Activated CD4-positive, alpha-beta T cell treated with anti-CD3 and anti-CD28 coated beads, Interleukin-2, amount 50 U/mL, for 1 hour (primary cell): ENCODE measurements around the gene EPC2.
"Not testable (repeated sequence)": the region's sequence is repeated elsewhere in the genome, so short reads cannot be mapped to it uniquely, and the experiment has no call there.

ENCODE experiments used
- DNase-seq: peaks from one replicate; pipeline ENCODE4 v3.0.0-alpha.2; 2020

Gene EPC2

DNA sequence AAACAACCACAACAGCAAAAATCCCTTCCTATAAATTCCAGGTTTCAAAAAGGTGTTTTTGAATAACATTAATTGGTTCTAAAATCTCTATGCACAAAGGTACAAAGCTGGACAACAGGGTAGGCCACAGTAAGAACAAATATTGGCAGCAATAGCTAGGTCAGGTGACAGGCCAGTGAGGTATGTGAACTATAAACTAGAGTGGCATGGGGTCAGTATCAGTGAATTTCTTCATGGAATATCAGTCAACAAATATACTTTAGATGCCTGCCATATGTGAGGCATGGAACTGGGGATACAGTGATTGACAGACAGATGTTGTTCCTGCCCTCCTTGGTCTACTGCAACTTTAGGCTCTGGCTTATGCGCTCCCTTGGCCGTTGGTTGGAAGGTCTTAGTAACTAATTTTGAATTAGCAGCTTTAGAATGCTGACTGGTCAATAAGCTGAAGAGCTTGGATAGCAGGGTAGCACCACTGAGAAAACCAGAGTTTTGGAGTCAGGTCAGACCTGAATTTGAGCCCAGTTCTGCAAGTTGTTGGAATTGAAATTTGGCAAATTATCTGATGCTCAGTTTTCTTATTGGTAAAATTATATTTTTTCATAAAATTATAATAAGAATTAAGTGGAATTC, 2.3 kb upstream of the EPC2 start:
- DNase-seq, result no peak

DNA sequence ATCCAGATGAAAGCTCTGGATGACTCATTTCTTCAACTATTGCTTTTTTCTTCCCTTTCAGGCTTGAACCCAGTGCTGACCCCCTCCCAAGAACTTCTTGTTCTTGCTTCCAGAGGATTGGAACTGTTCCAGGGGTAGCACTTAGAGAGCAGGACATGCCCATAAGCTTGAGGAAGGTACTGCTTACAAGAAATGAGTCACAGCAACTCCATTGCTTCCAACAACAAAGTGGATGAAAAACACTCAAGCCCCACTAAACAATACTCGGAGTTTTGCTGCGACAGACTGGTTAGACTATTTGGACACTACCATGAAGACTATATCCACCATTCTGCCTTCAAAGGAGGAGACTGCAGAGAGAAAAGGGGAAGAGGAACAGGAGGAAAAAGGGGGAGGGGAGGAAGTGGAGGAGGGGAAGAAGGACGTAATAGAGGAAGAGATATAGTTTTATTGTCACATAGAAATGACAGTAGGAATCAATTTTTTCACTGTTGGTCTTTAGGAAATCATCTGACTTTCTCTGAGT, 1.6 kb upstream of the EPC2 start:
- DNase-seq, result no peak

DNA sequence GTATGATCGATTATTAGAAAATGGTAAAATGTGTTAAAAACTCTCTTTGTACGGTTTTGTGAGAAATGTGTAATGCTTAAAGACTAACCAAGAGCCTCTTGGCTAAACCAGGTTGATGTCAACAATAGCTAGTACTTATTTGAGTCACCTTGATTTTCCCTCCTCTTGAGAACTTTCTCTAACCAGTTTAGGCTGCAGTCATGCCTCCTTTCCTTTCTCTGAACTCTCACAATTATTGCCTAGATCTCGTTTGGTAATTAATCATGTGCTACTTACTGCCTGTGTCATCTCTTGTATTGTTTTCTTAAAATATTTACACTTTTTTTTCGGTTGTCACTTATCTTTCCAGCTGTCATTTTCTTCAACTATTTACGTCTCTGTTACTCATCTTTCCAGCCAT, 1.1 kb upstream of the EPC2 start:
- no peak for DNase-seq

DNA sequence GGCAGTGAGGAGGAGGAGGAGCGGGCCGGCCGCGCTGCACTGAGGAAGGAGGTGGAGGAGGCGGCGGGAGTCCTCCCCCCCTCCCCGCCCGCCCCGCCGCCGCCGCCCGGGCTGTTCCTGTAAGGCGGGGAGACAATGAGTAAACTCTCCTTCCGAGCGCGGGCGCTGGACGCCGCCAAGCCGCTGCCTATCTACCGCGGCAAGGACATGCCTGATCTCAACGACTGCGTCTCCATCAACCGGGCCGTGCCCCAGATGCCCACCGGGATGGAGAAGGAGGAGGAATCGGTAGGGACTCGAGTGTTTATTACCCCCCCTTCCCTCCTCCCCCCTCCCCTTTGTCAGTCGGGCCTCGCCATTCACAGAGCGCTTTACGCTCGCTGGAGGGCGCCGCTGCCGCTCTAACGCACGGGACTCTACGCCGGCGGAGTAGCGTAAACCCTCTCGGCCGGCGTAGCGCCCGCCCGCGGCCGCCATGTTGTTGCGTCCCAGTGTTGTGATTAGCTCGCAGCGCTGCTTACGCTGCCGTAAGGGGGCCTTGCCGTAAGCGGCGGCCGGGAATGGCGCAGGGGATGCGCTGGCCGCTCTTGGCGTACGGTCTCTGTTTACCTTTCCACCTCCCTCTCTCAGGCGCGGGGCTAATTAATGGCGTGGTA, 460 bp downstream of the EPC2 start:
- DNase-seq, result peak; percentile 92

DNA sequence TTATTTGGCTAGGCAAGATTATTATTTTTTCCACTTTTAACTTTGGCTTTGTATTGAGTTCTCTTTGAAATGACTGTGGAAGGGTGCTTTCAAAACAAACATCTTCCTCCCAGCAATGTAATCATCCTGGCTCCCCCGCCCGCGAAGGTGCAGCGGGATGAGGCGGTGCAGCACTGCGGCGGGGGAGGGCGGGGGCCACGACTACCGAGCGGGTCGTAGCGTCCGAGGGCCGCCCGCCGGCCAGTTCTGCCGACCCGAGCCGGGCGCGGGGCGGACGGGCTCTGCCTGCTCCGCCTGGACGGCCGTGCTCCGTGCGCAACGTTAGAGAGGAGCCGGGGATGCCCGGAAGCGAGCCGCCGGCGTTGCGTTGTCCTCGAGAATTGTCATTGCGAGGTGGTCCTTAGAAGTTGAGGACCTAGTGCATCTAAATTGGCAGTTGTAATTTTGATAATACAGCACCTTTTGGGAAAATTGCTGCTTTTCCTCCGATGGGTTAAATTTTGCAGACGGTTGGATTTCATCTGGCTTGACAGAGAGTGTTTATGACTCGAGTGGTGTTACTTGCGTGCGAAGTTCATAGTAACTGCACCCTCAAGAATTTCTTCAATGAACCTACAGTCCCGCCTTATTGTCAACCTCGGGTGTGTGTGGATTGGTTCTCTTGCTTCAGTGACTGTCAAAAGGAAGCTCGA, 1.1 kb downstream of the EPC2 start:
- DNase-seq, result peak; percentile 43

DNA sequence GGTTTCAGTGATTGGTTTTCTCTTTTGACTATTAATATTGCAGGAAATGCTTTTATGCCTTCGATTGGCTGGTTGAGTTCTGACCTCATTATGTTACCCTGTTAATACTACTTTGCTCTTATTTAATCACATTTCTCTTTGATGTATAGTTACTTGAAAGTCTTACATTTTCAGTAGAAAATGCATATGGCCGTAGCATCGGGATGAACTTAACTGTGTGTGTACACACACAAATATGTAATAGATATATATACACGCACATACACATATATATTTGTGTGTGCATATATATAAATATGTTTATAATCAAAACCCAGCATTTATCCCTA, 1.6 kb downstream of the EPC2 start:
- DNase-seq, result no peak

DNA sequence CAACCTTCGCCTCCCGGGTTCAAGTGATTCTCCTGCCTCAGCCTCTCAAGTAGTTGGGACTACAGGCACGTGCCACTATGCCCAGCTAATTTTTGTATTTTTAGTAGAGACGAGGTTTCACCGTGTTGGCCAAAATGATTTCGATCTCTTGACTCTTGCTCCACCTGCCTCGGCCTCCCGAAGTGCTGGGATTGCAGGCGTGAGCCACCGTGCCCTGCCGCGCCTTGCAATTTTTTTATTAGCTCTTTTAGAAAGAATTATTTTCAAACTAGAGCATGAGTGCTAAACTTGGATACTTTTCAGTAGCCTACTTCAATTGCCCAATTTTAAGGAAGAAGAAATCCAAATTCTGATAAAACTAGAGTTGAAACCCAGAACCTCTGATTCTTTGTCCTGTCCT, 3.2 kb downstream of the EPC2 start:
- DNase-seq, result not testable (repeated sequence)

DNA sequence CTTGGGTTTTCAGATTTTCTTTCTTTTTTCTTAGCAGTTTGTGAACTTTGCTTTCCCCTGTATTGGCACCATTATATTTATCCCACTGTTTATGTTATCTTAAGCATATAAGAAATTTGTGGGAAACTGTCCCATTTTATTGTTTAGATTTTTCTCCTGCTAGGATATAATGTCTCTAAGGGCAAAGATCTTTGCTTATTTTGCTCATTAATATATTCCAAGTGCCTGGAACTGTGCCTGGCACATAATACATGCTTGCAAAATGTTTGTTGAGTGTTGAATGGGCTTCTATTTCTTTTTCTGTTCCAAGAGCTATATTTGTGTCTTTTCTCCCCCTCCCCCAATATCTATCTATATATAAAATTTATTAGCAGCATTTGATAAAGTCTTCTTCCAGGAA, 5.4 kb downstream of the EPC2 start:
- DNase-seq, result no peak

DNA sequence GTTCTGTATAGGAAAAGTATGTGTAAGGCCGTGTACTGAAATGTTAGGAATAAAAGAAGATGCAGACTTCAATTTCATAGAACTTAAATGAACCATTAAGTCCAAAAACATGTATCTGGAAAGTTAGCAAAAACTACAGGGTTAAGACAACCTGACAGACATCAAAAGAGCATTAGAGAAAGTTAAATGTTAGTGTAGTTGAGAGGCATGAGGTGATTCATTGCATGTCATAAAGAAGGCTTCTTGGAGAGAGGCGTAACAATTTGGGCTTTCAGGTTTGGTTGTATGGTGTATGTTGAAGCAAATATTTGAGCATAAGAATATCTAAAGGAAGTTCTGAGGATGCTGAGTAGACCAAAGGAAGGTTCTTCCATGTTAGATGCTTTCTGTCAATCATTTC, 6.3 kb downstream of the EPC2 start:
- no peak for DNase-seq

DNA sequence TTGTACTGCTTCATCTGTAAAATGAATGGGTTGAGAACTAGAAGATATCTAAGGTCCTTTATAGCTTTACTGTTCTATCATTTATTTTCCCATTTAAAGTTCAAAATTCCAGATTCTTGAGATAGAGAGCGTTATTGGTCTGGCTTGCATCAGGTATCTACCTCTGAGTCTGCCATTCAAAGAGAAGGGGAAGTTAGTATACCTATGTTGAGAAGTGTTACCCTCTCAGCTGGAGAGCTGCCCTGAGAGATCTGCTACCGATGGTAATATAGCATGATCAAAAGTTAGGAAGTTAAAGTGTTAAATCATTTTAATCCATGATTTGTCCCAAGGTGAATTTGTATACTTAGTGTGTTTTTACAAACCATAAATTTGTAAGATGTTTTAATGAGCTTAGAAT, 7.4 kb downstream of the EPC2 start:
- no peak for DNase-seq

DNA sequence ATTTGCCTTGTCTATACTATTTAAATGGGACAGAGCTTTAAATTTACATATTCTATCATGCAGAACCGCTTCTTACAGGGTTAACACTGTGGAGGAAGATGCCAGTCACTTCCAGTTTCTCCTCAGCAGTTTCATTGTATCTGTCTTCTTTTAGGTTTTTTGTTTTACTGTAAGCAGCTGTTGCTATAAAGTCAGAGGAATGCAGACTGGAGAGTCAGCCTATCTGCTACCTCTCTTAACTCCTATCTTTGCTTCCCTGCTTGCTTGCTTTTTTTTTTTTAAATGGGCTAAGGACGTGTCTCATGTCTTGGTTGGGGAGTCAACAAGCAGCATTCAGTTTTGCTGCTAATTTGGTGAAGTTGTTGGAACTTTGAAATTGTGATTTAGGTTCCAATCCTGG, 8.9 kb downstream of the EPC2 start:
- no peak for DNase-seq

DNA sequence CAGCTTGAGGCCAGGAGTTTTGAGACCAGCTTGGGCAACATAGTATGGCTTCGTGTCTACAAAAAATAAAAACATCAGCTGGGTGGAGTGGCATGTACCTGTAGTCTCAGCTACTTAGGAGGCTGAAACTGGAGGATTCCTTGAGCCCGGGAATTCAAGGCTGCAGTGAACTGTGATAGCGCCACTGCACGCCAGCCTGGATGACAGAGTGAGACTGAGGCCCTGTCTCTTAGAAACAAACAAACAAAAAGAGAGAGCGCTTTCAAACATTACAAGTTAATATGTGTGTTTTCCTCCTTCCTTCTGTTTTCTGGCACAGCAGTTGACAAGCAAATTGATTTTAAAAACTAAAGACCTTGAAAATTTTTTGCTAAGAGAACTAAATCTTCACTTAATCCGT, 9.9 kb downstream of the EPC2 start:
- no peak for DNase-seq

DNA sequence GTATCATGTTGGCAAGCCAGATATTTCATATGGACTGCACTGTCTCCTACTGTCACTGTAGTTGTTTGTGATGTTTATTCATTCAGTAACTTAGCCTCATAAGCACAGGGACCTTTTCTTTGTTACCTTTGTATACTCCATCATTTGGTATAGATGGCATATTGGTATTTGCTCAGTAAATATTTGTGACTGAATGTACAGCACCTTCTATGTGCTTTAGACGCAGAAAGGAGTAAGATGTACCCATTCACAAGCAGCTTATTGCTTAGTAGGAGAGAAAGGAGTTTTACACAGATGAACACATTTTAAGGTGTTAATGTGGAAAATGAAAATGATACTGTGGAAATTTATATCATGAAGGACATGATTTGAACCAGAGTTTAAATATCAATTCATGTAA, 12.0 kb downstream of the EPC2 start:
- DNase-seq, result no peak

DNA sequence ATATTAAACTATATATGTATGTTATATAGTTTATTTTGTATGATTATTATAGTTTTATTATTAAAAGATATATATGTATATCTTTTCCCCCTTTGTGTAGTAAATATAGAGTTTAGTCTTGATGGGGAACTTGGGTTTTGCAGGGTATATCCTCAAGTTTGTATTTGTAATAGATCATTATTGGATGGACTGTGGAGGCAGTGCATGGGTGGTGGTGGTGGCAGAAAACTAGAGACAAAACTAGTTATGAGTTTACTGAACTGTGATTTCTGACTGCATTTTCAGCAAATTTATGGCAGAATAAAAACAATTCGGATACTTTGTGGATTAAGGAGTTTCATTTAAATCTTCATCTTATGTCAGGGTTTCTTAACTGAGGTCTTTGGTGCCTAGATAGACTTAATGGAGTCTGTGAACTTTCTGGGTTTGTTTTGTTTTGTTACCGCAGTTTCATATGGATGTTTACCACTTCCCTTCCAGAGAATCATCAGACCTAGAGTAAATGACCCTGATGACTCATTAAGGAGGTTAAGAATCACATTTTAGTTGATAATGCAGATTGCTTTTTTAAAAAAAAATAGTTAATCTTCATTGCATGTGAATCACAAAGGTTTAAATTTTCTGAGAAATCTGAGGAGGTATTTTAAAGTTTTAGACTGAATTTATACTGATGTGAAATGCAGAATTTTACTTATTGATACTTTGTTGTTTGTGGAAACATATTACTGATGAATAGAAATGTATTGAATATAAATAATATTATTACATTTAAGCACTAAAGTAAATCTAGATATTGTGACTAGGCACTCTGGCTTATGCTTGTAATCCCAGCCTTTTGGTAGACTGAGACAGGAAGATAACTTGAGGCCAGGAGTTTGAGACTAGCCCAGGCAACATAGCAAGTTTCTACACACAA, 14.5 kb downstream of the EPC2 start:
- no peak for DNase-seq

DNA sequence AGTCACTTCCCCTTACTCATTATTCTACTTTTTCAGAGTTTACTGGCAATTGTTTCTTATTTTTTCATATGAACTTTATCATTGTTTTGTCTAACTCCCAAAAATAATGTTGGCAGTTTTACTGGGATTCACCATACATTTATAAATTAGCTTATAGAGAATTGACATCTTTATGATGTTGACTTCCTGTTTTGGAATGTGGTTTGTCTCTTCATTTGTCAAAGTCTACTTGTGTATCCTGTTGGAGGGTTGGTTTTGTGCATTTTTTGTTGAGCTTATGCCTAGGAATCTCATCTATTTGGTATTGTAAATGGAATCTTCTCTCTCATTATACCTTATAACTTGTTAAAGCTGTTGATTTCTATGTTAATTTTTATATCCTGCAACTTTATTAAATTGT, 16.4 kb downstream of the EPC2 start:
- DNase-seq, result no peak

DNA sequence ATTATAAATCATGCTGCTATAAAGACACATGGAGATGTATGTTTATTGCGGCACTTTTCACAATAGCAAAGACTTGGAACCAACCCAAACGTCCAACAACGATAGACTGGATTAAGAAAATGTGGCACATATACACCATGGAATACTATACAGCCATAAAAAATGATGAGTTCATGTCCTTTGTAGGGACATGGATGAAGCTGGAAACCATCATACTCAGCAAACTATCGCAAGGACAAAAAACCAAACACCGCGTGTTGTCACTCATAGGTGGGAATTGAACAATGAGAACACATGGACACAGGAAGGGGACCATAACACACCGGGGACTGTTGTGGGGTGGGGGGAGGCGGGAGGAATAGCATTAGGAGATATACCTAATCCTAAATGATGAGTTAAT, 17.8 kb downstream of the EPC2 start:
- not testable (repeated sequence) for DNase-seq

DNA sequence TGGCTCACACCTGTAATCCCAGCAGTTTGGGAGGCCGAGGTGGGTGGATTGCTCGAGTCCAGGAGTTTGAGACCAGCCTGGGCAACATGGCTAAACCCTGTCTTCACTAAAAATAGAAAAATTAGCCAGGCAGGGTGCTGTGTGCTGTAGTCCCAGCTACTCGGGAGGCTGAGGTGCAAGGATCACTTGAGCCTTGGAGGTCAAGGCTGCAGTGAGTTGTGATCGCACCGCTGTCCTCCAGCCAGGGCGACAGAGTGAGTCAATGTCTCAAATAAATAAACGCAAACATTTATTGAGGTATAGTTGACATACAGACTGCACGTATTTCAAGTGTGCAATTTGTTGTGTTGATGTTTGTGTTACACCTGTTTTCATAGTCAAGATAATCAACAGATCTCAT, 19.7 kb downstream of the EPC2 start:
- no peak for DNase-seq

DNA sequence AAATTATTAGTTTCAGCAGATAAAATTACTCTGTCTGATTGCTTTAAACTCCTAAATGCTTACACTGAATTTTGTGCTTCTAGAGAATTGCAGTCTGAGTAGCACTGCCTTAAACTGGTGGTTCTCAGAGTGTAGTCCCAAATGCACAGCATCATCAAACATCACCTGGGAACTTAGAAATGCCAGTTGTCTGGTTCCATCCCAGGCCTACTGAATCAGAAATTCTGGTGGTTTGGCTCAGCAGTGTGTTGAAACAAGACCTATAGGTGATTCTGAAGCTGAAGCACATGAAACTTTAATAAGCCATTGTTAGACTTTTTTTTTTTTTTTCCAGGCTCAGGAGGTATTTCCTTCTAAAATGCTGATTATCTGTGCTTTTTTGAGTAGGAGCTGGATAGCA, 22.0 kb downstream of the EPC2 start:
- no peak for DNase-seq

DNA sequence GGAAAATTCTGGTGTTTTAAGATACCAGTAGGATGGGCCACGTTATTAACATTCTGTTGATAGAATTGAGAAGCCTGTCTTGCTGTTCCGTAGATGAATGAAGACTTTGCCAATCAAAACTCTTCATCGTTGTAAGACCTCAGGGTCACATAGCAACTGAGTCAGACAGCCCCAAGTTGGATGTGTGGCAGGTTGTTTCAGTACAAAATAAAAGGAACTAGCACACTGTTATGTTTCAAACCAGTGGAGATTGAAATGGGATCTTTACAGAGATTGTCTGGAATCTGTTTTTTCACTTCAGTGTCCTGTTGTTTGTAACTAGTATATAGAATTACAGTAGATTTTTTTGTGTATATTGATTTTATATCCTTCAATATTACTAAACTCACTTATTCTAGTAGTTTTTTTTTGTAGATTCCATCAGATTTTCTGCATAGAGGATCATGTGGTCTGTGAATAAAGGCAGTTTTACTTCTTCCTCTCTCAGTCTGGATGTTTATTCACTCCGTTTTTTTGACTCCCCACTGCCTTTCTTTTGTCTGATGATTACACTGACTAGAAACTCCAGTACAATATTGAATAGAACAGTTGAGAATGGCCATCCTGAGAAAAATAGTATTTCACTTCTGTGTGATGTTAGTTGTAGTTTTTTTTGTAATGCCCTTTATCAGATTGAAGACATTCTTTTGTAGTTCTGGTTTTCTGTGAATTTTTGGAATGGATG, 22.7 kb downstream of the EPC2 start:
- no peak for DNase-seq

DNA sequence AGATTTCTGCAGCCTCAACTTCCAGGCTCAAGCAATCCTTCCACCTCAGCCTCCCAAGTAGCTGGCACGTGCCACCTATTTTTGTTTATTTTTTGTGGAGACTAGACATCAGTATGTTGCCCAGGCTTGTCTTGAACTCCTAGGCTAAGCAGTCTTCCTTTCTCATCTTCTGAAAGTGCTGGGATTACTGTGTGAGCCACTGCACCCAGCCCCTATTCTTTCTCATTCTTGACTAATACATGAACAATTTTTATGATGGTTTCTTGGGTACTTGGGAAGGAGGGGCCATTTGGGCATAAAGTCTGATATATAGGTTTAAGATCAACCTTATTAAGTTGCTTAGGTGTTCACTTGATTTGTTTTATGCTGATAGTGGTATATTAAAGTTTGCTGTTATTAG, 26.2 kb downstream of the EPC2 start:
- DNase-seq, result no peak

DNA sequence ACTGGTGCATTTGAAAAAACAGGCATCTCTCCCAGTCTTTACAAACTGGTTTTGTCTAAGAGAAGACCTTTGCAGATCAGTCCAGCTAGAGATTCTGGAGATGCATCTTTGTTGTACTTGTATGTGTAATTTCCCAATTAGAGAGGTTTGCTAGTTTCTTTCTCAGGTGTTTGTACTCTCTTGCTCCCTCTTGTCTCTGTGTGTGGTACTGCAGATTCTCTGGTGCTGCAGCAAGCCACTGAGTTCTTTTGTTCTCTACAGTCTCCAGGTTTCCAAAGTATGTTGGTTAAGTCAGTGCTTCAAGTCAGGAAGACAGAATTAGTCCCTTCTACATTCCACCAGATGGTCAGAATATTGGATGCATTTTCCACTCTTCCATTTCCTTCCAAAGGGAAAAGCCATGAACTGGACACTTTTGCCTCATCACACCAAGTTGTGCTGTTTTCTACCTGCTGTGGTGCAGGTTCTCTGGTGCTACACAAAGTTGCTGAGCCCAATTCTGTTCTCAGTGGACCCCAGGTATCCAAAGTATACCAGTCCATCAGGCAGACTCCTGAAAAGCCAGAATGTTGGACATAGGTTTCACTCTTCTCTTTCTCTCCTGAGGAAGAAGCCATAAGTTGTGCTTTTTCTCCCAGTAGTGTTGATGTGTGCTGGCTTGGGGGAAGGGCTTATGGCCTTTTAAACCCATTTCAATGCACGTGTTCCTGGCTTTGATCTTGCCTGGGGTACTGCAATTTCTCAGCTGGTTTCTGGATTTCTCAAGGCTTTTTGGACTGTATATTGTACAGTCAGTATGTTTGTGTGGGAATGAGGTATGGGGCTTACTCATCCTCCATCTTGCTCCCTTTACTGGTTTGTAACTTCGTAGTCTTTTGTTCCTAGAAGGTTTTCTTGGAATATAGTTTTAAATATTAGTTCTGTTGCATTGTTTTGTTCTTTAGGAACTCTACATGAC, 29.8 kb downstream of the EPC2 start:
- peak; percentile 9 for DNase-seq
